NB4 (cell line): ENCODE results near the gene LRP1B.

ENCODE experiments used
- DNase-seq: peaks from one replicate; pipeline ENCODE4 v3.0.0; 2010; ENCODE audit warnings: low read depth
- H3K4me3 ChIP-seq: one replicate; pipeline ENCODE4 v1.5.1; 2011; ENCODE audit warnings: mild to moderate bottlenecking, low read depth, low read length, moderate library complexity
- CTCF ChIP-seq: IDR thresholded peaks from one replicate; pipeline ENCODE4 v1.5.1; 2012; ENCODE audit warnings: low read depth, low read length
- MYC ChIP-seq: IDR thresholded peaks from 2 replicates; pipeline ENCODE4 v1.6.1; 2011; ENCODE audit warnings: low read depth, low read length
- POLR2A ChIP-seq: IDR thresholded peaks from 2 replicates; pipeline ENCODE4 v1.6.1; 2011; ENCODE audit warnings: mild to moderate bottlenecking; ENCODE audit not compliant: insufficient read length; ENCODE audit errors: extremely low read depth
- TF ChIP-seq, protein P1 (sequence below): IDR thresholded peaks from 2 replicates; pipeline ENCODE4 v1.6.1; 2011; ENCODE audit warnings: low read depth, low read length

LRP1B gene

DNA sequence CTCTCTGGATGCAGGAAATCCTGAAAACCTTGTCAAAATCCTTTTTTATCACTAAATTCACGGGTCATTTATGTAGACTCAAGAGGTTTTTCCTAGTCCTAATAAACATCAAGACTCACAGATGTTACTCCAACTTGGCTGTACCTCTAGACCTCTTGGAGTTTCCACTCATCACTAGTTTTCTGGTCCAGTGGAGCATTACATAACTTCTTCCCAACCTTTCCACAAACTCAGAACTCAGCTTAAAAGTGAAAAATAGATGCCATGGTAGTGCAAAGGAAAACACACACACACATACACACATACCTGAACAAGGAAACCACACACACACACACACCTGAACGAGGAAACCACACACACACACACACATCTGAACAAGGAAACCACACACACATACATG, 807.2 kb downstream of the LRP1B start:
- H3K4me3 ChIP-seq = no peak overlapping the region
- TF ChIP-seq, protein P1, sequence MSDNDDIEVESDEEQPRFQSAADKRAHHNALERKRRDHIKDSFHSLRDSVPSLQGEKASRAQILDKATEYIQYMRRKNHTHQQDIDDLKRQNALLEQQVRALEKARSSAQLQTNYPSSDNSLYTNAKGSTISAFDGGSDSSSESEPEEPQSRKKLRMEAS = no peak
- TF ChIP-seq CTCF (no peak), MYC (no peak), POLR2A (no peak)
- no peak for DNase-seq

DNA sequence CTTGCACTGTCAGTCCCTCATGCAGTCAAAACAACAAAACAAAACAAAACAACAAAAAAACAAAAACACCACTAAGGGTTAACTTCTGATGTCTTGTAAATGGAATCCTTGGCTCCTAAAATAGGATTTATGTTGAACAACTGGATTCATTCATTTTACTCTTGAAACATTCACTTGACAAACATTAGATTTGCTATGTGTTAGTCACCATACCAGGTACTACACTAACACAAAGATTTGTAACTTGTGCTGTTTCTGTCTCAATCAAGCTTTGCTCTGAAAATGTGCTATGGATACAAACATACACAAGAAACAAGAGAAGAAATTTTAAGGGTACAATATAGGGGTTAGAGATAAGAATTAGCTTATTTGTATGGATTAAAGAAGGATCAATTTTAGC, 812.8 kb downstream of the LRP1B start:
- TF ChIP-seq, protein P1 = no peak
- TF ChIP-seq CTCF (no peak), POLR2A (no peak), MYC (no peak)
- DNase-seq = no peak
- H3K4me3 ChIP-seq = no peak overlapping the region

DNA sequence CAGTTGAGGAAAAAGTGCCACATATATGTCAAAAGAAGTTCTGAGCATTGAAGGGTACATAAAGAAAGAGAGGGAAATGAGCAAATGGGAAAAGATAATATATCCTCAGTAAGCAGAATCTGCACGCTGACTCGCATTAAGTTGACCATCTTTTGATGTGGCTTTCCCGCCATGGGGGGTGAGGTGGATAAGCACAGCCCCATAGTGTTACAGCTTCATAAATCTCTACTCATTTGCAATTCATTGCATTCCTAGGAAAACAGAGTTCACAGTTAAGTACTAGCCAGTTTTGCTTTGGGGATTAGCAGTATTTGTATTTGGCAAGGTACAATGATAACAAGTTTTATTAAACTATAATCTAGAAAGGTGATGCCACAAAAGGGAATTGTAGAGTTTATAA, 814.2 kb downstream of the LRP1B start:
- H3K4me3 ChIP-seq = no peak overlapping the region
- TF ChIP-seq MYC = no peak
- TF ChIP-seq, protein P1 = no peak
- DNase-seq = no peak

DNA sequence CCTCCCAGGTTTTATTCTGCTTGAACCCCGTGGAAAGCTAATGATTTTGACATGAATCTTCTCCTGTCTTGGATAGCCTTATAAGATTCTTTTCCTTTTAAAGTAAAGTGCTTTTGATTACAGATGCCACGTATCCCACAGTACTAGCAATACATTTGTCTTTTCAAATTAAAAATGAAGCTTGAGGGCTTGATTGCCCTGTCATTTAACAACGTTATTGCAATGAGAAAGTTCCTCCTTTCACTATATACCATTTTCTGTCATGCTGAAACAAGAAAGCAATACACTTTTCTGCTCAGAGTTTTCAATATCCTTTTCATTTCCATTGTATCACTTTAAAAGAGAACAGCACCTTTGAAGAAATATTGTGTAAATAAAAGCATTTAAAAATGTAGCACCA, 814.7 kb downstream of the LRP1B start:
- no peak overlapping the region for H3K4me3 ChIP-seq
- no peak for TF ChIP-seq MYC
- no peak for TF ChIP-seq POLR2A
- TF ChIP-seq, protein P1 = no peak
- no peak for TF ChIP-seq CTCF
- DNase-seq = no peak

- no peak for DNase-seq
- no peak for TF ChIP-seq POLR2A
- no peak overlapping the region for H3K4me3 ChIP-seq
Measured at GRCh38 chr2:141313972-141314371, 816.8 kb downstream of the LRP1B start.

GRCh38 chr2:141311430-141311829, 819.4 kb downstream of the LRP1B start:
- H3K4me3 ChIP-seq = no peak overlapping the region
- peak; percentile 5 for DNase-seq
- TF ChIP-seq CTCF = no peak
- TF ChIP-seq, protein P1 = no peak
- TF ChIP-seq MYC = no peak
- TF ChIP-seq POLR2A = no peak

DNA sequence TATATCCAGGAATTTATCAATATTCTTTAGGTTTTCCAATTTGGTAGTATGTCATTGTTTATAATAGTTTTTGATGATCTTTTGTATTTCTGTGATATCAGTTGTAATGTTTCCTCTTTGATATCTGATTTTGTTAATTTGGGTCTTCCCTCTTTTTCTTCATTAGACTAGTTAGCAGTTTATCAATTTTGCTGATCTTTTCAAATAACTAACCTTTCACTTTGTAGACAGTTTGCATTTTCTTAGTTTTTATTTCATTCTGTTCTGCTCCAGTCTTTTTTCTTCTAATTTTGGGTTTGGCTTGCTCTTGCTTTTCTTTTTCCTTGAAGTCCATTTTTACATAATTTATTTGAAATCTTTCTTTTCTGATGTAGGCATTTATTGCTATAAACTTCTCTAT, 824.4 kb downstream of the LRP1B start:
- TF ChIP-seq CTCF (no peak), MYC (no peak), POLR2A (no peak)
- TF ChIP-seq, protein P1 = no peak
- DNase-seq = no peak
- no peak overlapping the region for H3K4me3 ChIP-seq
